VCaP (cell line): ENCODE measurements around the gene NRP2.

ENCODE experiments used
- H3K27ac ChIP-seq: fragments of 450-650 bp; 2 replicates; pipeline ENCODE4 v1.5.1; 2017
- CTCF ChIP-seq: fragments of 450-650 bp; conservative IDR thresholded peaks from 2 replicates; pipeline ENCODE4 v1.5.1; 2017; ENCODE audit warnings: mild to moderate bottlenecking, moderate library complexity

The NRP2 gene

GRCh38 chr2:205703471-205704126 is 21.3 kb downstream of the NRP2 start:
- no peak overlapping the region for H3K27ac ChIP-seq
- no peak for TF ChIP-seq CTCF

DNA sequence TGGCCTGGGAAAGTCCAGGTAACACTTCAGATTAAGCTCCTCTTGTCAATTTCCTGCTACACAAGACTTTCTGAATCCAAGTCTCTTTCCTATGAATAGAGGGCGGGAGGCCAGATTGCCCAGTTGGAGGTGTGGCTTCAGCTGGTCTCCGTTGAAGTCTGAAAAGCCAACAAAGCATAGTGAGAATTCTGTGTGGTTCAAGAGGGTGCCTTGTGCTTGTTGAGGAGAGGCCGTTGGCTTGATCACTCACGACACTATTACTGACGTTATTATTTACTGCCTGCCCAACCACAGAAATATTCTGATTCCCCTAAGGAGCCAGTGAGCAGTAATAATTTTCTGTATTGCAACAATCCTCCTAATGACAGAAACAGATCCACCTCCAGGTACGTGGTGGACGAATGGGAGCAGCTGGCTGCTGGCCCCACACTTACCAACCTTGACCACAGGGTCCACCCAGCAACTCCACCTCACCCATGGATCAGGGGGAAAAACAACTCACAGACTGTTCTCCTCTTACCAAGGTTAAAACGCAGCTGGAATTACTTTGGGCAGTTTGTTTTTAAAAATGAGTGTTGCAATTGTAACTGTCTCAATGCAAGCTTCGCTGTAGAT is 21.9 kb downstream of the NRP2 start:
- TF ChIP-seq CTCF, result no peak
- no peak overlapping the region for H3K27ac ChIP-seq

DNA sequence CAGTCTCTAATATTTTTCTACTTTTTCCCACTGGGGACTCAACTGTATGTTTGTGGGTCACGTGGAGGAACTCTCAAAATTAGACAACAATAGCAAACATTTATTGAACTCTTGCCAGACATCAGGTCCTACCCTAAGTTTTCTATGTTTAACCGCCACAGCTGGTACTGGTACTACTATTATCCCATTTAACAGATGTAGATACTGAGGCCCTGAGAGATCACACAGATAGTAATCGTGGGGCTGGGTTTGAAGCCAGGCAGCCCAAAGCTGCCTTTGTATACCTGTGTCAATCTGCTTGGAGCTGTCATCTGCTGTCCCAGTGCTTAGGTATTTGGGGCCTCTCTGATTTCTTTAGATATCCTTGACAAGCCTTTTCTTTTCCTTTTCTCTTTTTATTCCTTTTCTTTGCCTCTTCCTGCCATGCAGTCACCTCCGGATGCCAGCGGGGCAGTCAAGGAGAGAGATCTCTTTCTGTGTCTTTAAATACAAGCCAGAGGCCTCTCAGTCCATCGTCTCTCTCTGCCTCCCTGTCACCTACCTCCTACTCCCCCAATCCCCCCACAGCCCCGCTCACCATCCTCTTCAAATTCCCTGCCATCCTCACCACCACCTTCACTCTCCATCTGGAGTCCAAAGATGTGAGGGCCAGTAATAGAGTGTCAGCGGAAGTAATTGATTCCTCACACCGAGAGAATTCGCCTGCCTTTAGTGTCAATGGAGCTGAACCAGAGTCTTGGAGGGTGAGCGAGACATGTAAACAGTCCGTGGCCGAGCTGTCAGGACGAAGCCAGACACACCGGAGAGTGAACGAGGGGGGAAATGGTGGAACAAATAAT is 23.4 kb downstream of the NRP2 start:
- TF ChIP-seq CTCF, result no peak
- H3K27ac ChIP-seq, result no peak overlapping the region

DNA sequence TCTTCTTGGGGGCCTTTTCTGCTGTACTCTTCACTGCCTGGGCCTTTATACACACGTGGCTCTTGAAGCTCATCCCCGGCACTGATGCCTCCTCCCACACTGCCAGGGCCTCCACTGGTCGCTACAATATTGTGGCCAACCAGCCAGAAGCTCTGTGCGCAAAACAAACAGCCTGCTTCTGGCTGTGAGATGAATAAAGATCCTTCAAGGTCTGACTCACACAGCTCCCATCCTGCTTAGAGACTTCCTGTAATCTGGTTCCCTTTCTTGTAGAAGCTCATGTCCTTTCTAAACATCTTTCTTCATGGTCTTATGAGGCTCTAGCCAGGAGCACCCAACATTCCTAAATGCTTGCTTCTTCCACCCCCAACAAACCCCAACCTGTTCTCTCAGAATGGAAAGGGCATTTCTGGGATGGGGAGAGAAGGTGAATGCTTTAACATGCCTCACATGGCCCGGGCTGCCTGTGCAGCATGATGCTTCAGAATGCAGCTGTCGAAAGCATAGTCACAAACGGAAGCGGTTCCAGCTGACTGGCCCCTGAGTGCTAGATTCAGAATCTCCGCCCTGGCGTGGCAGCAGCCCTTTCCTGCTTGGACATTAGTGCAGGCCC is 24.6 kb downstream of the NRP2 start:
- no peak overlapping the region for H3K27ac ChIP-seq

DNA sequence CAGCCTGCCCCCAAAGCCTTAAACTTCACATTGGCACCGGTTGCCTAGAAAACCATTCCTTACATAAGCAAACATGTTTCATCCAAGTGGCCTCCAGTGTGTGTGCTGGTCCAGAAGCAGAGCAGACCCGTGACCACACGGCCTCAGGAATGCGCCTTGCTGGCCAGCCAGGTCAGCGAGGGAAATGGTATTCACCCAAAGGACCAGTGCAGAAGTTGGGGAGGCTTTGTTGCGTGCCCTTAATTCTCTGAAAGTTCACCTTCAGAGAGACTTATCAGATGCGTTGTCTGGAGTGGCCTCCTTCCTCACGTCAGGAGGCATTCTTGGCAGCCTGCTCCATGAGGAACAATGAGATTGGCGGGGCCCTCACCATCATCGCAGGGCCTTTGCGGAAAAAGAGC is 25.9 kb downstream of the NRP2 start:
- TF ChIP-seq CTCF, result no peak
- H3K27ac ChIP-seq, result no peak overlapping the region

More for the DNA sequence above, 24.6 kb downstream of the NRP2 start:
- no peak for TF ChIP-seq CTCF

- TF ChIP-seq CTCF, result no peak
- H3K27ac ChIP-seq, result no peak overlapping the region
These were observed 27.0 kb downstream of the NRP2 start for GRCh38 chr2:205709319-205709718.

- no peak overlapping the region for H3K27ac ChIP-seq
- no peak for TF ChIP-seq CTCF
These were observed 30.2 kb downstream of the NRP2 start for GRCh38 chr2:205712508-205712907.
